IgD-negative memory B cell (primary cell): ENCODE results near the gene SPATA6L. TPM values are rescaled to one million over a fixed set of nuclear protein-coding genes. Genes with fewer than 3 reads are reported as not detected.

Experiments
- H3K27ac Mint-ChIP-seq, 3 donors: one replicate each; pipeline ENCODE4 v1.8.0; 2020 to 2022; ENCODE audit warnings: mild to moderate bottlenecking in 3 of 3, mixed read lengths in 3 of 3, moderate library complexity in 1 of 3
- H3K27me3 Mint-ChIP-seq: one replicate; pipeline ENCODE4 v1.8.0; 2021; ENCODE audit warnings: mixed read lengths
- H3K36me3 Mint-ChIP-seq: one replicate; pipeline ENCODE4 v1.8.0; 2020; ENCODE audit warnings: mild to moderate bottlenecking, mixed read lengths
- H3K4me1 Mint-ChIP-seq, 3 donors: one replicate each; pipeline ENCODE4 v1.8.0; 2020 to 2022; ENCODE audit warnings: mixed read lengths in 3 of 3, mild to moderate bottlenecking in 1 of 3
- H3K4me3 Mint-ChIP-seq, 4 donors: one replicate each; pipeline ENCODE4 v1.8.0; 2020 to 2022; ENCODE audit warnings: mild to moderate bottlenecking in 4 of 4, mixed read lengths in 4 of 4, moderate library complexity in 3 of 4
- H3K9me3 Mint-ChIP-seq, 3 donors: one replicate each; pipeline ENCODE4 v1.8.0; 2020 to 2021; ENCODE audit warnings: mixed read lengths in 3 of 3, mild to moderate bottlenecking in 1 of 3
- polyA plus RNA-seq: library from polyadenylated mRNA; unstranded; fragments of 300-500 nt; fragmentation: Illumina TruSeq; gene quantifications from one replicate; pipeline ENCODE4 v1.2.3, GENCODE V29; 2021

Gene SPATA6L
- polyA plus RNA-seq, 1 donor from 2014 or later, result not detected

DNA sequence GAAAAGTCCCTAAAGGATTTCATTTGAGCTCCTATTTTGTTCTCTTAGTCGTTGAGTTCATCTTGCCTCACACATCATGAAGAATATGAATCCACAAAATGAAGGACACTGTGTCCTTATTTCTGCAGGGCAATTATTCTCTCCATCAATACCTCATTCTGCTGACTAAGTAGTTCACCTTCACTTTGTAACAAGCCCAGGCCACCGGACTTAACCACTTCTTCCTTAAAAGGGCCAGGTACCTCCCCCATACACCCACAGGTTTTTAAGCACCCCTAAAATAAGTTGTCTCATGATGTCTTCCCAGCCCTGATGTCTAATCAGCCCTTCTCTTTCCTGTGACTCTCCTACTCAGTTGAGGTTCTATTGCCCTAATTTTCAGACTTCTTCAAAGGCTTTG, 71.3 kb downstream of the SPATA6L start:
- no peaks in the 10 kb centered on the region for H3K9me3 Mint-ChIP-seq
- no peak overlapping the region for H3K4me3 Mint-ChIP-seq
- peaks cover 4 to 7% (median 6%) of the 10 kb centered on the region in 3 donors for H3K4me1 Mint-ChIP-seq
- H3K27me3 Mint-ChIP-seq, result no peaks in the 10 kb centered on the region
- H3K36me3 Mint-ChIP-seq, result no peaks in the 10 kb centered on the region
- peak overlapping the region in 1 of 3 donors; percentile 17 for H3K27ac Mint-ChIP-seq

DNA sequence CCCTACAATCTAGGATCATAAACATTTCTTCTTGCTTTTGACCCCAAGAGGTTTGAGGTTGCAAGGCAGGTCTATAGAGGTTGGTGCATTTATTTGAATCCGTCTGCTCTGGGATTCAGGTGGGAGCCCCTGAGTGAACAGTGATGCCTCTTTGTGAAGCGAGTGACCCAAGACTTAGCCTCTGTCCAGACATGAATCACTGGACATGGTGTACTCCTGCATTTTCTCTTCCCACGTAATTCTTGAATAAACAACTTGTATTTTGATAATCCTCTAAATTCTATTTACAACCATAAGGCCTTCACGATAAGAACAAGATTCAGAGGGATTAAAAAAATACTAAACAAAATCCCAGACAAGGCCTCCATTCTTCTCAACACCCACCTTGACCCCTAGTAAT, 71.7 kb downstream of the SPATA6L start:
- H3K4me3 Mint-ChIP-seq, result no peak overlapping the region
- H3K4me1 Mint-ChIP-seq, result peaks cover 4 to 7% (median 6%) of the 10 kb centered on the region in 3 donors
- H3K27me3 Mint-ChIP-seq, result no peaks in the 10 kb centered on the region
- H3K9me3 Mint-ChIP-seq, result no peaks in the 10 kb centered on the region
- no peak overlapping the region for H3K27ac Mint-ChIP-seq
- no peaks in the 10 kb centered on the region for H3K36me3 Mint-ChIP-seq

DNA sequence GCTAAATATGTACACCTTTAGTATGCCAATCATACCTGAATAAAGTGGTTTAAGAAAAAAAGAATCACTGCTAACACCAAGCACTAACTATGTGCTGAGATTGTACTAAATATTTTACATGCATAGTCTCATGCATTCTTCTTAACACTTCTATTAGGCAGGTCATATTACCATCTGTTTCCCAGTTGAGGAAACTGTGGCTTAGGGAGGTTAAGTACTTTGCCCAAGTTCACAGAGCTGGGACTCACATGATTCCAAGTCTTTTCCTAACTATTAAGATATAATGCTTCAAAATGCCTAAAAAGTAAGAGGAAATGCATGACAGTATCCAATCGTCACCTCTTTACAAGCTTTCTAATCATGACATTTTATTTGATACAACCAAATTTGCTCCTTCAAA, 73.4 kb downstream of the SPATA6L start:
- Mint-ChIP-seq H3K27me3 (no peaks in the 10 kb centered on the region), H3K27ac (no peak overlapping the region), H3K4me1 (peaks cover 4 to 7% (median 6%) of the 10 kb centered on the region in 3 donors), H3K4me3 (no peak overlapping the region), H3K9me3 (no peaks in the 10 kb centered on the region), H3K36me3 (no peaks in the 10 kb centered on the region)

DNA sequence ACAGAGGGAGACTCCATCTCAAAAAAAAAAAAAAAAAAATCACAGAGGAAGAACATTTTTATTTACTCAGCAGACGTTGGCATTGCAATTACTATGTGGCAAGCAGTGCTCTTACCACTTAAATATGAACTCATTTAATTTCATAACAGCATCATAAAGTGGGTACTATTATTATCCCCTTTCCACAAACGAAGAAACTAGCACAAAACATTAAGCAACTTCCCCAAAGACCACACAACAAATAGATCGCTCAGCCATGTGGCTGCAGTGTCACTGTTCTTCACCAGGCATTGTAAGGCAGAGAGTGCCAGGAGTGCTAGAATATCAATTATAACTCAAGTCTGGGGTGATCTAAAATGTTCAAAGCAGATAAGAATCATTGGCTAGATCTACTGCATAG, 74.0 kb downstream of the SPATA6L start:
- H3K9me3 Mint-ChIP-seq, result no peaks in the 10 kb centered on the region
- no peak overlapping the region for H3K27ac Mint-ChIP-seq
- H3K27me3 Mint-ChIP-seq, result peaks cover 3% of the 10 kb centered on the region

DNA sequence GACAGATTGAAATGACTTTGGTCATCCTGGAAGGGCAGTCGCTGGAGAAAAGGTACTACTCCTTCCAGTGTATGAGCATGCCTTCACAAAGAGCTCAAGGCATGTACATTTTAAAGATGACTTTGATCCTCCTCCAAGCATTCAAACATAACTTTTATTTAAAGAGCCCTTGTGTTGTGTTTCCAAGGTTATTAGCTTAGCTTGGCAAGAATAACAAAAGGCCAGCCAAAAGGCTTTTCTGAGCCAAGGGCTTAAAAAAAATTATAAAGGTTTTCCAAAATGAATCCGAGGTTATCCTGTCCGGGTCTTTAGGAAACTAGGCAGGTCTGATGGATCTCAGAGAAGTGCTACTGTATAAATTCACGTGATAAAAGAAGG, 75.2 kb downstream of the SPATA6L start:
- Mint-ChIP-seq H3K27me3 (peaks cover 3% of the 10 kb centered on the region), H3K9me3 (no peaks in the 10 kb centered on the region), H3K27ac (no peak overlapping the region), H3K4me3 (no peak overlapping the region), H3K36me3 (no peaks in the 10 kb centered on the region), H3K4me1 (peaks cover 0 to 2% (median 0%) of the 10 kb centered on the region in 3 donors)

More for the DNA sequence above, 74.0 kb downstream of the SPATA6L start:
- H3K4me3 Mint-ChIP-seq, result no peak overlapping the region
- H3K4me1 Mint-ChIP-seq, result peaks cover 4 to 7% (median 6%) of the 10 kb centered on the region in 3 donors
- no peaks in the 10 kb centered on the region for H3K36me3 Mint-ChIP-seq

DNA sequence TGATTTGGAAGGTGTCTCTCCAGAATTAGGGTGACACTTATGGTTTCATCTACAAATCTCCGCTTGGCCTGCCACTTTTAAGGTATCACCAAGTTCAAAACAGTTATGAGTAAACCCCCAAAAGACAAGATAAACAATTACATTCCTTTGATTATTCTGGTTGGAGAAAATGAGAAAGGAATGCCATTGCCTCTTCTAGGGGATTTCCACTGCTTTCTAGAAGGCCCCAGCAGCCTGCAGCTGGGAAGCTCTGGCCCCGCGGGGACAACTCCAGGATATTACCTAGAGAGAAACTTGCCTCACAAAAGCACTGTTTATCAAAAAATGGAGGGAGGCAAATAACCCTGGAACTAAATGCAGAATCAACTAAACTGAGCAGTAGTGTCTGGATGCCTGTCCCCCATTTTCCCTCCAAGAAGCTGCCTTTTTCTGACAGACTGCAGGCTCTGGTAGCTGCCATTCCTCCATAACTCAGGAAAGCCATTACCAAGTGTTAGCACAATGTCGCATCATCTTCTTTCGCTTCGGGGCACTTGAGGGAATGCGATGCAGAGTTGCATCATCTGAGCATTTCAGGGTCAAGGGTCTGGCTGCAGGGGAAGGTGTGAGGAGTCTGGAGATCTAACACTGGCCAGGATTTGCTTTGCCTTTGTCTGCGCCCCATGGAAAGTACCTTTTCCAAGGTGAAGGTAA, 75.7 kb downstream of the SPATA6L start:
- H3K4me1 Mint-ChIP-seq, result no peaks in the 10 kb centered on the region
- H3K4me3 Mint-ChIP-seq, result no peak overlapping the region
- no peaks in the 10 kb centered on the region for H3K9me3 Mint-ChIP-seq
- no peak overlapping the region for H3K27ac Mint-ChIP-seq
- H3K27me3 Mint-ChIP-seq, result peaks cover 3% of the 10 kb centered on the region
- no peaks in the 10 kb centered on the region for H3K36me3 Mint-ChIP-seq

DNA sequence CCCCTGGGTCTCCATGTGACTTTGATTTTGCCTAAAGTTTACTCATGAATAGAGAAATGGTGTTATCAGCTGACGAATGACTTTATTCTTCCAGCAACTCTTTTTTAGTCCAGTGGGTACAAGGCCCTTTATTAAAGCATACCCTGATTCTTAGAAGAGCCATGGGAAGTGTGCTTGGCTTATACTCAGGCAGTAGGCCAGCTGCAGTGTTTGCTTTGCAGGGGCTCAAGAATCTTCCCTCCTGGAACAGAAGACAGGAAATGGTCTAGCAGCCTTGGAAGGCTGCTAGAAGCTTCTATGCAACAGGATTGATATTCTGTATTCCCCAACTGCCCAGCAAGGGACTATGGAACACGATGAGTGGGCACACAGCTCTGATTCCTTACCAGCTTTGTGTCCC, 77.6 kb downstream of the SPATA6L start:
- Mint-ChIP-seq H3K9me3 (no peaks in the 10 kb centered on the region), H3K4me3 (no peak overlapping the region), H3K27ac (no peak overlapping the region), H3K36me3 (no peaks in the 10 kb centered on the region), H3K27me3 (peaks cover 3% of the 10 kb centered on the region), H3K4me1 (peaks cover 0 to 1% (median 0%) of the 10 kb centered on the region in 3 donors)

DNA sequence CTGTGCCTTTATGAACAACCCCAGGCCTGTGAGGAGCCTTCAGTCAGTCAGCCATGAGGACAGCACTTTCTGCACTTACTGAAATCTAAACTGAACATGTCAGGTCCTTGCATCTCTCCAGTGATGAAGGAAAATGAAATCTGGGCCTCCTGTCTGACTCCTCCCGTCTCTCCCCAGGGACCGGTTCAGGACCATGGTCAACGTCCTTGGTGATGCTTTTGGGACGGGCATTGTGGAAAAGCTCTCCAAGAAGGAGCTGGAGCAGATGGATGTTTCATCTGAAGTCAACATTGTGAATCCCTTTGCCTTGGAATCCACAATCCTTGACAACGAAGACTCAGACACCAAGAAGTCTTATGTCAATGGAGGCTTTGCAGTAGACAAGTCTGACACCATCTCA, 81.1 kb downstream of the SPATA6L start:
- Mint-ChIP-seq H3K27me3 (peaks cover 3% of the 10 kb centered on the region), H3K4me1 (peaks cover 0 to 1% (median 0%) of the 10 kb centered on the region in 3 donors), H3K9me3 (no peaks in the 10 kb centered on the region), H3K36me3 (no peaks in the 10 kb centered on the region), H3K27ac (no peak overlapping the region), H3K4me3 (no peak overlapping the region)

DNA sequence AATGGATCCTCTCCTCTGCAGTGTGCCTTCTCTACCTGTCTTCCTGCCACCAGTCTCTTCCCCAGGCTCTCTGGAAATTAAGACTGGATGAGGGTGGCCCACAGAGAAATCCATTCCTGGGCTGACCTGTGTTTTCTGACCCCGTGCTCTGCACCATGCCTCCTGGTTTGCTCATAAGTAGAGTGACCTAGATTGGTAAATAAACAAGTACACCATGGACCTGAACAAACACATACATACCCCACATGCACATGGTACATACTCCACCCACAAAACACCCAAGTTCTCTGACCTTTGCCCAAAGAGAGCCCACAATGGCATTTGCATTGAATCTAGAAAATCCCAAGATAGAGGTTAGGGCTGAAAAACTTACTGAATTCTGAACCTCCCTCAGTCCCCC, 81.6 kb downstream of the SPATA6L start:
- Mint-ChIP-seq H3K27ac (no peak overlapping the region), H3K4me3 (no peak overlapping the region), H3K27me3 (peaks cover 3% of the 10 kb centered on the region), H3K4me1 (peaks cover 0 to 1% (median 0%) of the 10 kb centered on the region in 3 donors), H3K36me3 (no peaks in the 10 kb centered on the region), H3K9me3 (no peaks in the 10 kb centered on the region)

DNA sequence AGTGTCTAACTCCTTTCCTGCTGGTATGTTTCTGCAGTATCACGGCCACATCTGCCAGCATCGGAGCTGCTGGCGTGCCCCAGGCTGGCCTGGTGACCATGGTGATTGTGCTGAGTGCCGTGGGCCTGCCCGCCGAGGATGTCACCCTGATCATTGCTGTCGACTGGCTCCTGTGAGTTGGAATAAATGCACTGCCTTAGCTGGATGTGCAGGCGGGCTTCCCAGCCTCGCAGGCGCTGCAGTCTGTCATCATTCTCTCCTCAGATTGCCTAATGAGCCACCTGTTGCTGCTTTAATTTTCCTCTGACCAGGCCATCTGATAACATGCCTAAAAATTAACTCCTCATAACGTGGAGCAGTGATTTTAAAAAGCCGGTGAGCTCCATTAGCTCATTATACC, 83.3 kb downstream of the SPATA6L start:
- peaks cover 2% of the 10 kb centered on the region for H3K36me3 Mint-ChIP-seq
- H3K4me1 Mint-ChIP-seq, result peaks cover 0 to 1% (median 0%) of the 10 kb centered on the region in 3 donors
- peaks cover 3% of the 10 kb centered on the region for H3K27me3 Mint-ChIP-seq
- no peak overlapping the region for H3K4me3 Mint-ChIP-seq
- H3K9me3 Mint-ChIP-seq, result no peaks in the 10 kb centered on the region
- no peak overlapping the region for H3K27ac Mint-ChIP-seq

DNA sequence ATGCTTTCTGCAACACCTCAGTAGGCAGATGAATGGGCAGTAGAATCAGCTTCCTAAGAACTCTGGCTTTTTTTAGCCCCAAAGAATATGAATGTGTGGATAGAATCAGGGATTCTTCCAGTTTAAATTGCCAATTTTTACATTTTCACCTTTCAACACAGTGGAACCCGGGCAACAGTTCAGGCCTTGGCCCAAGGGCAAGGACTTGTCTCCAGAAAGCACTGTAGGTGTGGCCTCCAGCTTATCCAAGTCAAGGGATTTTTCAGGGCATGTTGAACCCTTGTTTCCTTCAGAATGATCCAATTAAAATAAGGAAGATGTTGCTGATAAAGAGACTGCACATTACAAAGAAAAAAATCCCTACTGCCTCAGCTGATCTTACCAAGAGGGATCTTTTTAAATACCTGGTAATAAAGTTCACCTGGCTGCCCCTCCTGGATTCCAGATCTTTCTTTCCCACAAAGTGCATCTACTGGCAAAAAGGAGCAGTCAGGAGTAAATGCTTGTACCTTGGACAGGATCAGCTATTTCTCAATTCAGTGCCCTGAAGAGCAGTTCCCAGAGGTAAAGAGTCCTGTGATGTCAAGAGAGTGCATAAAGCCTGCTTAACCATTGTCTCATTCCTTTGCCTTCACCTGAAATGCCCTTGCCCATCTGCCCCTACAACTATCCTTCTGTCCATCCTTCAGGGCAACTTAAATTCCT, 84.3 kb downstream of the SPATA6L start:
- no peak overlapping the region for H3K4me3 Mint-ChIP-seq
- peaks cover 2% of the 10 kb centered on the region for H3K36me3 Mint-ChIP-seq
- H3K27me3 Mint-ChIP-seq, result no peaks in the 10 kb centered on the region
- H3K27ac Mint-ChIP-seq, result no peak overlapping the region
- H3K9me3 Mint-ChIP-seq, result no peaks in the 10 kb centered on the region
- peaks cover 0 to 1% (median 0%) of the 10 kb centered on the region in 3 donors for H3K4me1 Mint-ChIP-seq

DNA sequence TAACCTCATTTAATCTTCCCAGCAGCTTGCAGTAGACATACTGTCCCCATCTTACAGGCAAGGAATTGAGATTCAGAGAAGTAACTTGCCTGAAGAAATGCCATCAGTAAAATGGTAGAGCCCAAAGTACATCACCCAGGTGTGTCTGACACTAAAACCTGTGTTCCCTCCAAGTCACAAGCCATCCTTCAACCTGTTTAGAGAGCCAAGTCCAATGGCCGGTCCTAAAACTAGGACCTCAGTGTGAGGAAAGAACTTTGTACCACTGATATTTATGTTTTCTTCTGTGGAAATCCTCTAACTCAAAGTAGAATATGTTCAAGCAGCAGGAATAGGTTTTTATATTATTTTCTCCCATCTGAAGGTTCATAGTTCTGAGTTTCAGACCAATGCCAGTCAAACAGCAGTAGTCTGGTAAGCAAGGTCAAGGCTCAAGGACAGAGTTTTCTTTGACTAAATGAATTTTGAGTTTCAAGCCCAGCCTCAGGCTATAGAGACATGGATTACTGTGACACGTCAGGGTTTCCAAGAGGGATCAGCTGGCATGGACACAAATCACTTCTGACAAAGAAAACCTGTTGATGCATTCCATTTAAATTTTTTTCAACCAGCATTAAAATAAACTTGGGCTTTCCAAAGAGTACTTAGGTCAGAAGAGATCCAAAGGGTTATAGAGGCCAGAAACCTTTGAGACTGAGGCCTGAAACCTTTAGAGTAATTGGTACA, 85.1 kb downstream of the SPATA6L start:
- Mint-ChIP-seq H3K36me3 (peaks cover 2% of the 10 kb centered on the region), H3K27ac (no peak overlapping the region), H3K4me1 (peaks cover 0 to 2% (median 0%) of the 10 kb centered on the region in 3 donors), H3K9me3 (no peaks in the 10 kb centered on the region), H3K27me3 (no peaks in the 10 kb centered on the region), H3K4me3 (no peak overlapping the region)

DNA sequence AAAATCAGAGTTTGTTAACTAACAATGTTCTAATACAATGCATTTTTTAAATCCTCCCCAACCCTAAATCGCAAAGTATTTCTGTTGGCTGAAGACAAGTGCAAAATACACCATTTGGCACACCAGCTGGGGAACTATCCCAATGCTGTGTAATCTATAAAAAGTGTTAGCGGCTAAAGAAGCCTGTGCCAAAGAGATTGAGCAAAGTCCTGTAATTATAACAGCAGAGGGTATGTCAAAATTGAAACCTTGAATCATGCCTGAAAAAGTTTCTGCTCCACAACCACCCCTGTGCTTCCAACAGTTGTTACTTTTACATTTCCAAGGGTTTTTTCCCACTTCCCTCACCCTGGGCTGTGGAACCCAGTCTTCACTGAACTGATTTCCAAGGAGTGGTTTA, 87.3 kb downstream of the SPATA6L start:
- peaks cover 2% of the 10 kb centered on the region for H3K36me3 Mint-ChIP-seq
- no peaks in the 10 kb centered on the region for H3K9me3 Mint-ChIP-seq
- peaks cover 0 to 4% (median 0%) of the 10 kb centered on the region in 3 donors for H3K4me1 Mint-ChIP-seq
- no peak overlapping the region for H3K27ac Mint-ChIP-seq
- no peaks in the 10 kb centered on the region for H3K27me3 Mint-ChIP-seq
- no peak overlapping the region for H3K4me3 Mint-ChIP-seq

DNA sequence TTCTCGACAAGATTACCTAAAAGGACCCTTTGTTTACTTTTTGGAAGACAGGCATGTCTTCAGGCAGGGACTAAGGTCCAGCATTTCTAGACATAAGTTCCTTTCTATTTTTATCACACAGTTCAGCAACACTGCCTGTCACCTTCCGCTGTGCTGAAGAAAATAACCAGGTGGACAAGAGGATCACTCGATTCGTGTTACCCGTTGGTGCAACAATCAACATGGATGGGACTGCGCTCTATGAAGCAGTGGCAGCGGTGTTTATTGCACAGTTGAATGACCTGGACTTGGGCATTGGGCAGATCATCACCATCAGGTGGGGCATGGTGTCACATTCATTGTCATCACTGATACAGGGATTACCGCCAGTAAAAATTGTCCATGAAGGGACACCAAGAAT, 89.8 kb downstream of the SPATA6L start:
- no peaks in the 10 kb centered on the region for H3K9me3 Mint-ChIP-seq
- H3K4me1 Mint-ChIP-seq, result peaks cover 0 to 4% (median 0%) of the 10 kb centered on the region in 3 donors
- H3K4me3 Mint-ChIP-seq, result no peak overlapping the region
- peaks cover 5% of the 10 kb centered on the region for H3K36me3 Mint-ChIP-seq
- H3K27ac Mint-ChIP-seq, result no peak overlapping the region
- H3K27me3 Mint-ChIP-seq, result no peaks in the 10 kb centered on the region

DNA sequence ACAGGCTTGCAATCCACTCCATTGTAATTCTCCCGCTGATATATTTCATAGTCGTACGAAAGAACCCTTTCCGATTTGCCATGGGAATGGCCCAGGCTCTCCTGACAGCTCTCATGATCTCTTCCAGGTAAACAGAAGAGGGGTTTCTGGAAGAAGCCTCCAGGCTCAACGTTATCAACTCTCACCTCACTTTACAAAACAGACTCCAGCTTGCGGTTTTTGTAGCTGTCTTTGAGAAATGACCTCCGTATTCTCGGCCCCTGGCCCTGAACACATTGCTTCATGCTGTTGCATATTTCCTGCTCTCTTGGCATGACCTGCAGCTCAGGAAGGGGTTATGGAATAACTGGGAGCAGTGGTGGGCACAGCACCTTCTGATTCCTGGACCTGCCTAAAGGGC, 90.3 kb downstream of the SPATA6L start:
- H3K9me3 Mint-ChIP-seq, result no peaks in the 10 kb centered on the region
- peaks cover 5% of the 10 kb centered on the region for H3K36me3 Mint-ChIP-seq
- H3K4me3 Mint-ChIP-seq, result no peak overlapping the region
- no peak overlapping the region for H3K27ac Mint-ChIP-seq
- peaks cover 0 to 4% (median 0%) of the 10 kb centered on the region in 3 donors for H3K4me1 Mint-ChIP-seq
- no peaks in the 10 kb centered on the region for H3K27me3 Mint-ChIP-seq
